Cardiac ventricle fibroblast (primary cell): Measurements from ENCODE around the gene EBPL. TPM values are rescaled to one million over a fixed set of nuclear protein-coding genes. Genes with fewer than 3 reads are reported as not detected.

Source experiments
- total RNA-seq: library from RNA; depleted of rRNA; stranded (reverse); fragments of >200 nt; gene quantifications from 2 replicates; pipeline ENCODE4 v1.2.3, GENCODE V29; 2015

EBPL gene
- total RNA-seq = 79.0 and 96.7 TPM in 2 replicates

GRCh38 chr13:49690995-49691784, at the start of gene EBPL:
Gene EBPL (minus strand): TSS chr13:49691486. CDS start chr13:49691424, 62 bp downstream.

GRCh38 chr13:49627831-49628652, 63.2 kb downstream of the EBPL start, which contains the start of gene ARL11:
Gene ARL11 (plus strand): TSS chr13:49628507. CDS start chr13:49630448, 1,941 bp downstream.

Other genes with a start within 250 kb of the EBPL start
- gene CAB39L, start 247.4 kb downstream of the EBPL start, total RNA-seq = 6.3 and 6.6 TPM in 2 replicates
- gene SETDB2, start 247.2 kb downstream of the EBPL start, total RNA-seq = 2.8 and 3.6 TPM in 2 replicates
- 16.8 and 19.0 TPM in 2 replicates for gene PHF11, start 195.5 kb downstream of the EBPL start, total RNA-seq
- gene RCBTB1, start 105.9 kb downstream of the EBPL start, total RNA-seq = 9.4 and 9.9 TPM in 2 replicates
- not detected in 2 replicates for gene ARL11, start 63.0 kb downstream of the EBPL start, total RNA-seq
- gene KPNA3, start 101.2 kb upstream of the EBPL start, total RNA-seq = 20.0 and 22.7 TPM in 2 replicates
- gene SPRYD7, start 244.9 kb upstream of the EBPL start, total RNA-seq = 2.7 and 3.2 TPM in 2 replicates